ENCODE results near the gene ACTL10. TPM values are rescaled to one million over a fixed set of nuclear protein-coding genes. Genes with fewer than 3 reads are reported as not detected.

The ACTL10 gene
- total and polyA plus RNA-seq, 2 of the 13 experiments (the other 11 are each of a cell fraction or from before 2014, with no cell fraction given): not detected

- TF ChIP-seq TRIM22 (IDR thresholded peaks at IDR 0.05): no peak
- TF ChIP-seq ZNF609 (CRISPR knock-in tag; IDR thresholded peaks at IDR 0.05; ENCODE audit: borderline replicate concordance): no peak
- TF ChIP-seq POLR2AphosphoS2 (IDR thresholded peaks at IDR 0.05; ENCODE audit: low read depth, low read length): no peak
- peak; percentile 82 for TF ChIP-seq ZBTB38 (CRISPR knock-in tag; IDR thresholded peaks at IDR 0.05)
- TF ChIP-seq IRF2 (CRISPR knock-in tag; IDR thresholded peaks at IDR 0.05): no peak
- no peak for TF ChIP-seq ZNF20 (CRISPR knock-in tag; IDR thresholded peaks at IDR 0.05)
- TF ChIP-seq PCBP2 (optimal IDR thresholded peaks at IDR 0.05; ENCODE audit: low read depth, low read length, poor library complexity, severe bottlenecking): no peak
- TF ChIP-seq SOX13 (IDR thresholded peaks at IDR 0.05): no peak
- no peak for TF ChIP-seq SOX13 (CRISPR knock-in tag; conservative IDR thresholded peaks at IDR 0.05 in 1 of 2, IDR thresholded peaks at IDR 0.05 in 1 of 2)
- no peak for TF ChIP-seq SOX6 (IDR thresholded peaks at IDR 0.05)
- no peak for TF ChIP-seq SOX6 (CRISPR knock-in tag; IDR thresholded peaks at IDR 0.05)
- no peak for TF ChIP-seq ZNF800 (CRISPR knock-in tag; IDR thresholded peaks at IDR 0.05)
- TF ChIP-seq SRF (IDR thresholded peaks at IDR 0.05; ENCODE audit: low read depth, low read length): no peak
- no peak for TF ChIP-seq ZNF513 (CRISPR knock-in tag; conservative IDR thresholded peaks at IDR 0.05)
- TF ChIP-seq JDP2 (CRISPR knock-in tag; IDR thresholded peaks at IDR 0.05; ENCODE audit: borderline replicate concordance): no peak
- TF ChIP-seq FOXK2 (IDR thresholded peaks at IDR 0.05): no peak
- TF ChIP-seq PHF21A (CRISPR knock-in tag; IDR thresholded peaks at IDR 0.05): no peak
- TF ChIP-seq ZNF788 (CRISPR knock-in tag; IDR thresholded peaks at IDR 0.05; ENCODE audit: borderline replicate concordance): no peak
- no peak for TF ChIP-seq NFE2L1 (CRISPR knock-in tag; IDR thresholded peaks at IDR 0.05; ENCODE audit: borderline replicate concordance)
- peak; percentile 73; the same call in 1 of the 2 replicates for TF ChIP-seq ZNF737 (CRISPR knock-in tag; IDR thresholded peaks at IDR 0.05; ENCODE audit: borderline replicate concordance)
- no peak for TF ChIP-seq MNT (IDR thresholded peaks at IDR 0.05)
These were observed 40.9 kb downstream of the ACTL10 start (continued) for GRCh38 chr20:33707668-33708067.
